Measurements from ENCODE around the gene KCNK2.

The KCNK2 gene

DNA sequence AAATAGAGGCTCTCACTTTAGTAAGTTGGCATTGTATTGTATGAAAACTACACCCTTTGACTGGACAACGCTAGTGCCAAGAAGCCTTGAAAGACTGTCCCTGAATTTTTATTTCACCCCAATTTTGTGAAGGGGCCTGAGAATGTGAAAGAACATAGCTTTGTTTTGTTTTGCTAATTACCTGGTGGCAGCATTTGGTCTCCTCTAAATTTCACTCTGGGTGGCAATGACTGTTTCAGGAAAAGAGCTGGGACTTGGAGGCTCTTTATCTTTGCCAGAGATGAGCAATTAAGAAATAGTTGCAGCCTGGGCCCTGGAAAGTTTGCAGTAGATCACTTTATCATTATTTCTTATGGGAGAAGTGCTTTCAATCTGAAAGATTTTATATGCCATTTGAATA lies 117.6 kb downstream of the KCNK2 start:
- TF ChIP-seq SIN3A (IDR thresholded peaks at IDR 0.05; ENCODE audit: borderline replicate concordance, insufficient read depth, low read length), result no peak

DNA sequence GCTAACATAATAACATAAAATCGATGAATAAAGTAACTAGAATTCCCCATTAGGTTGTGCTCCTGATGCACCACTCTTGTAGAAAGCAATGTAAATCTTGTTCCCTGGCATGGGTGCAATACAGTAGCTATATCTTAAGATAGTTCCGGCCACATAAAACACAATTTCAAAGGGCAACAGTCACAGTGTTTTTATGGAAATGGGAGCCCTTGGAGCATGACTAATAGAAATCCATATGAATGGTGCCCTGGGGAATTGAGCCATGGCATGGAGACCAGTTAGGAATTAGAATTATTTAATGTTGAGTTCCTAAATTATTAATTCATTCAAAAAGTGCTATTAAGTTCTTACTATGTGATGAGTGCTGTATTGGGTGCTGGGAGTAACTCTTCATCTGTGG lies 118.7 kb downstream of the KCNK2 start:
- TF ChIP-seq SIN3A (IDR thresholded peaks at IDR 0.05; ENCODE audit: borderline replicate concordance, insufficient read depth, low read length) (no peak), TAF1 (IDR thresholded peaks at IDR 0.05; ENCODE audit: borderline replicate concordance, insufficient read depth, low read length) (no peak), FOXP2 (optimal IDR thresholded peaks at IDR 0.05; ENCODE audit: borderline replicate concordance, extremely low read depth, extremely low read length, insufficient read depth) (no peak), POLR2AphosphoS5 (IDR thresholded peaks at IDR 0.05; ENCODE audit: low read depth, low read length) (no peak)
- TF ChIP-seq, protein P1, sequence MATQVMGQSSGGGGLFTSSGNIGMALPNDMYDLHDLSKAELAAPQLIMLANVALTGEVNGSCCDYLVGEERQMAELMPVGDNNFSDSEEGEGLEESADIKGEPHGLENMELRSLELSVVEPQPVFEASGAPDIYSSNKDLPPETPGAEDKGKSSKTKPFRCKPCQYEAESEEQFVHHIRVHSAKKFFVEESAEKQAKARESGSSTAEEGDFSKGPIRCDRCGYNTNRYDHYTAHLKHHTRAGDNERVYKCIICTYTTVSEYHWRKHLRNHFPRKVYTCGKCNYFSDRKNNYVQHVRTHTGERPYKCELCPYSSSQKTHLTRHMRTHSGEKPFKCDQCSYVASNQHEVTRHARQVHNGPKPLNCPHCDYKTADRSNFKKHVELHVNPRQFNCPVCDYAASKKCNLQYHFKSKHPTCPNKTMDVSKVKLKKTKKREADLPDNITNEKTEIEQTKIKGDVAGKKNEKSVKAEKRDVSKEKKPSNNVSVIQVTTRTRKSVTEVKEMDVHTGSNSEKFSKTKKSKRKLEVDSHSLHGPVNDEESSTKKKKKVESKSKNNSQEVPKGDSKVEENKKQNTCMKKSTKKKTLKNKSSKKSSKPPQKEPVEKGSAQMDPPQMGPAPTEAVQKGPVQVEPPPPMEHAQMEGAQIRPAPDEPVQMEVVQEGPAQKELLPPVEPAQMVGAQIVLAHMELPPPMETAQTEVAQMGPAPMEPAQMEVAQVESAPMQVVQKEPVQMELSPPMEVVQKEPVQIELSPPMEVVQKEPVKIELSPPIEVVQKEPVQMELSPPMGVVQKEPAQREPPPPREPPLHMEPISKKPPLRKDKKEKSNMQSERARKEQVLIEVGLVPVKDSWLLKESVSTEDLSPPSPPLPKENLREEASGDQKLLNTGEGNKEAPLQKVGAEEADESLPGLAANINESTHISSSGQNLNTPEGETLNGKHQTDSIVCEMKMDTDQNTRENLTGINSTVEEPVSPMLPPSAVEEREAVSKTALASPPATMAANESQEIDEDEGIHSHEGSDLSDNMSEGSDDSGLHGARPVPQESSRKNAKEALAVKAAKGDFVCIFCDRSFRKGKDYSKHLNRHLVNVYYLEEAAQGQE (IDR thresholded peaks at IDR 0.05; ENCODE audit: insufficient read depth in 1 of 2, low read depth in 2 of 2, low read length in 2 of 2), result no peak

DNA sequence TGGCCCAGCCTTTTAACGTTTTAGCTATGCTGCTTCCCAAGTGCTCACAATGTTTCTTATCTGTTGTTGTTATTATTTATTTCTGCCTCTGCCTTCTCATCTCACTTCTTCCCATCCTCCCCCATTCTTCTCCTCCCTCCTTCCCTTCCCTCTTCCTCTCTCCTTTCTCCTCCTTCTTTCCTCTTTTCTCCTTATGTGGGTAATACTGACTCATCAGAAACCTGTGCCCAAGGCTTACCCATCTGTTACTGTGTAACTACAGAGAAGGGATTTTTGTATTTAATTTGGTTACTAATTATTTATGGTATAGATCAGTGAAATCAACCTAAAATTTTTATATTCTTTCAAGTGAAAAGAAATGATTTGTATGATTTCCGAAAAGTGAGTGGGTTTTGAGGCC lies 120.3 kb downstream of the KCNK2 start:
- no peak for TF ChIP-seq FOXP2 (optimal IDR thresholded peaks at IDR 0.05; ENCODE audit: borderline replicate concordance, extremely low read depth, extremely low read length, insufficient read depth)

DNA sequence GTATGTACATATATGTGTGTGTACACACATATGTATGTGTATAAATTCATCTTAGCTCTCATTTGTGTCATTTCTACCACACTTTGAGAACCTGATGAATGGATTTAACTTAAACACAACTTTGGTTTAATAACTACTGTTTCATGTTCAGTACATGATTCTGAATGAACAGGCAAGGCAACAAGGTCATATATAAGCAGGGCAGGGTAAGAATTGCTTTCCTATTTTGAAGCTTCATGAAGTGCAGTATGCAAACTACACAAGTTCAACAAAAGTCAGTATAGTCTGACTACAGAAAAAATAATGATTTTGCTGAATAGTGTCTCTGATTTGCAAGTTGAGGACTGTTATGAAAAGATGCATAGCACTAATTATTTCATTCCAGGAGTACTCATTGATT lies 127.6 kb downstream of the KCNK2 start:
- TF ChIP-seq TAF1 (IDR thresholded peaks at IDR 0.05; ENCODE audit: borderline replicate concordance, insufficient read depth, low read length) (no peak), SIN3A (IDR thresholded peaks at IDR 0.05; ENCODE audit: borderline replicate concordance, insufficient read depth, low read length) (no peak), FOXP2 (optimal IDR thresholded peaks at IDR 0.05; ENCODE audit: borderline replicate concordance, extremely low read depth, extremely low read length, insufficient read depth) (no peak), POLR2AphosphoS5 (IDR thresholded peaks at IDR 0.05; ENCODE audit: low read depth, low read length) (no peak)
- TF ChIP-seq, protein P1 (IDR thresholded peaks at IDR 0.05; ENCODE audit: insufficient read depth in 1 of 2, low read depth in 2 of 2, low read length in 2 of 2), result no peak

DNA sequence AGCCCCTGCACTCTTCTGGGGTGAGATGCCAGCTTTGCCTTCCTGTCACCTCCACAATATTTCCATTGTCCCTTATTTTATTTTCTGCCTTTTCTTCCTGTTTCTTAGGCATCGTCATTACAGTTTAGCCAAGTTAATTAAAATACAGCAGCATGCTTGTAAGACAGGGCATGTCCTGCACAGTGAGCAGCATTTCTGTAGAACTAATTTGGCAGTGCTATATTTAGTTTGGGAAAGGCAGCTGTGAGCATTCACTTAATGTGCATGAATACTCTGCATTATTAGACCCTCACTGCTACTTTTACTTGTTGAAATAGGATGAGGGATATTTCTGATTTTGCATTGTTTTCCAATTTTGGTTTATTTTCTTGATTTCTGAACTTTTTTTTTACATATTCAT lies 133.3 kb downstream of the KCNK2 start:
- TF ChIP-seq FOXP2 (optimal IDR thresholded peaks at IDR 0.05; ENCODE audit: borderline replicate concordance, extremely low read depth, extremely low read length, insufficient read depth) (no peak), TAF1 (IDR thresholded peaks at IDR 0.05; ENCODE audit: borderline replicate concordance, insufficient read depth, low read length) (no peak), SIN3A (IDR thresholded peaks at IDR 0.05; ENCODE audit: borderline replicate concordance, insufficient read depth, low read length) (no peak), POLR2AphosphoS5 (IDR thresholded peaks at IDR 0.05; ENCODE audit: low read depth, low read length) (no peak)
- TF ChIP-seq, protein P1 (IDR thresholded peaks at IDR 0.05; ENCODE audit: insufficient read depth in 1 of 2, low read depth in 2 of 2, low read length in 2 of 2), result no peak

DNA sequence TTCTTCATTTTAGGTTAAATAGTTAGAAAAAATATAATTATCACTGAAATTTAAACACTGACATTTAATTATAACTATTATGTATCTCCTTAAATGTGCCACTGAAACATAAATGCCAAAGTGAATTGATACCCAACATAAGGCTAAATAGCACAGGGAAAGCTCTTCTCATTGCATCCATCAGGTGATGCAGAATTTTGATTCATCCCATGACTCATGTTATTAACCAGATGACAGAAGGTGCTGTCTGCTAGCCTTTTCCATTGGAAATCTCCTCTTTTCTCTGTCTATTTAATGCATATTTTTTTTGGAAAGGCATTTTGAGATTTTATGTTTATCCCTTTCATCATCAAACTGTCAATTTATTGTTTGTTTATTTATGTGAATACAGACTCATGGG lies 136.8 kb downstream of the KCNK2 start:
- TF ChIP-seq TAF1 (IDR thresholded peaks at IDR 0.05; ENCODE audit: borderline replicate concordance, insufficient read depth, low read length) (no peak), POLR2AphosphoS5 (IDR thresholded peaks at IDR 0.05; ENCODE audit: low read depth, low read length) (no peak), FOXP2 (optimal IDR thresholded peaks at IDR 0.05; ENCODE audit: borderline replicate concordance, extremely low read depth, extremely low read length, insufficient read depth) (no peak), SIN3A (IDR thresholded peaks at IDR 0.05; ENCODE audit: borderline replicate concordance, insufficient read depth, low read length) (no peak)
- TF ChIP-seq, protein P1 (IDR thresholded peaks at IDR 0.05; ENCODE audit: insufficient read depth in 1 of 2, low read depth in 2 of 2, low read length in 2 of 2), result no peak
